Endothelial cell of umbilical vein (primary cell): Measurements from ENCODE around the gene FILIP1. TPM values are rescaled to one million over a fixed set of nuclear protein-coding genes. Genes with fewer than 3 reads are reported as not detected.
A peak's percentile ranks its signal among the peaks of the same experiment; 100 is the strongest.

ENCODE experiments used
- BruUV-seq: library from RNA; stranded (reverse); fragments of 400-500 nt; replicated peaks from 2 replicates; lab custom pipeline; 2021; lab: Mats Ljungman, UMichigan
- CTCF ChIA-PET: fragments of 300-600, 350-600 bp; sonication (Branson Sonifier 250); formaldehyde crosslinking; loops from one replicate; lab custom pipeline; 2021; ENCODE audit warnings: antibody characterized with exemption, inconsistent platforms; lab: Charles Lee
- POLR2A ChIA-PET: fragments of 300-600, 350-600 bp; sonication (Branson Sonifier 250); formaldehyde crosslinking; loops from one replicate; lab custom pipeline; 2021; ENCODE audit warnings: antibody characterized with exemption, inconsistent platforms; lab: Charles Lee
- DNase-seq: peaks from one replicate; pipeline ENCODE4 v3.0.0-alpha.2; 2011; ENCODE audit warnings: low read depth, low spot score
- FAIRE-seq: peaks from 2 replicates; lab custom pipeline; 2011; peaks lifted over from hg19 to GRCh38; lab: Jason Lieb, UNC
- H2AFZ ChIP-seq: 2 replicates; pipeline ENCODE4 v1.6.0; 2012; ENCODE audit warnings: low read depth, low read length, control low read depth, inconsistent platforms
- H3K27ac ChIP-seq: 2 replicates; pipeline ENCODE4 v1.5.1; 2011; ENCODE audit warnings: low read depth, mild to moderate bottlenecking, control low read depth, low read length, moderate library complexity; ENCODE audit not compliant: insufficient read depth
- H3K27me3 ChIP-seq, 2 experiments: 2 replicates each; pipeline versions ENCODE4 v1.6.0 to v1.6.1; 2011; ENCODE audit warnings: low read length in 2 of 2, mixed read lengths in 1 of 2; ENCODE audit not compliant: control insufficient read depth in 2 of 2, insufficient read depth in 2 of 2
- H3K36me3 ChIP-seq, 2 experiments: 2 replicates in 1 of 2; 3 replicates in 1 of 2; pipeline ENCODE4 v1.5.1; 2011; ENCODE audit warnings: low read length in 2 of 2, mild to moderate bottlenecking in 1 of 2, moderate library complexity in 1 of 2; ENCODE audit not compliant: control insufficient read depth in 2 of 2, insufficient read depth in 2 of 2; ENCODE audit errors: extremely low read depth in 1 of 2
- H3K4me1 ChIP-seq: 3 replicates; pipeline ENCODE4 v1.5.1; 2011; ENCODE audit warnings: mild to moderate bottlenecking, low read length; ENCODE audit not compliant: control insufficient read depth, insufficient read depth; ENCODE audit errors: extremely low read depth
- H3K4me2 ChIP-seq: 2 replicates; pipeline ENCODE4 v1.6.1; 2011; ENCODE audit warnings: low read length, control low read depth, mixed read lengths; ENCODE audit not compliant: insufficient read depth
- H3K4me3 ChIP-seq, 3 experiments: fragments of 200-600 bp in 1 of 3; sonication (generic), shearing (Covaris generic) in 1 of 3; replicated peaks in 1 of 3; 2 replicates each; pipeline ENCODE4 v1.5.1; 2011 to 2016; ENCODE audit warnings: control low read depth in 3 of 3, low read length in 3 of 3, mild to moderate bottlenecking in 2 of 3, inconsistent platforms in 1 of 3, low read depth in 1 of 3, moderate library complexity in 1 of 3; ENCODE audit not compliant: insufficient read depth in 1 of 3
- H3K79me2 ChIP-seq: 2 replicates; pipeline ENCODE4 v1.6.0; 2012; ENCODE audit warnings: low read length, inconsistent platforms; ENCODE audit not compliant: control insufficient read depth, insufficient read depth
- H3K9ac ChIP-seq: replicated peaks from 2 replicates; pipeline ENCODE3; 2011; ENCODE audit warnings: low read length, control low read depth; ENCODE audit not compliant: insufficient read depth; ENCODE audit errors: extremely low read depth
- H3K9me1 ChIP-seq: replicated peaks from 3 replicates; pipeline ENCODE4 v1.6.0; 2011; ENCODE audit warnings: mild to moderate bottlenecking, low read length; ENCODE audit not compliant: control insufficient read depth, insufficient read depth; ENCODE audit errors: extremely low read depth
- H3K9me3 ChIP-seq: replicated peaks from 2 replicates; pipeline ENCODE4 v1.5.1; 2012; ENCODE audit warnings: low read length, inconsistent platforms; ENCODE audit not compliant: control insufficient read depth, insufficient read depth
- H4K20me1 ChIP-seq: replicated peaks from 2 replicates; pipeline ENCODE3; 2011; ENCODE audit warnings: mild to moderate bottlenecking, low read length; ENCODE audit not compliant: control insufficient read depth, insufficient read depth; ENCODE audit errors: extremely low read depth
- EZH2 ChIP-seq: IDR thresholded peaks from 2 replicates; pipeline ENCODE4 v1.6.1; 2012; ENCODE audit warnings: borderline replicate concordance, low read depth, mild to moderate bottlenecking, moderate library complexity, low read length, inconsistent platforms; ENCODE audit not compliant: severe bottlenecking
- FOS ChIP-seq: IDR thresholded peaks from 2 replicates; pipeline ENCODE4 v1.6.1; 2011; ENCODE audit warnings: mild to moderate bottlenecking, low read length, moderate library complexity, borderline replicate concordance; ENCODE audit not compliant: insufficient read depth
- GATA2 ChIP-seq: IDR thresholded peaks from 2 replicates; pipeline ENCODE4 v1.7.0; 2011; ENCODE audit warnings: low read depth, mild to moderate bottlenecking, moderate library complexity, mixed read lengths, low read length; ENCODE audit not compliant: insufficient read length, insufficient read depth
- JUN ChIP-seq: IDR thresholded peaks from 2 replicates; pipeline ENCODE4 v1.6.1; 2011; ENCODE audit warnings: borderline replicate concordance, low read depth; ENCODE audit not compliant: insufficient read length, insufficient read depth
- MYC ChIP-seq: IDR thresholded peaks from one replicate; pipeline ENCODE4 v1.6.1; 2011; ENCODE audit warnings: mild to moderate bottlenecking, low read depth, low read length
- POLR2A ChIP-seq: IDR thresholded peaks from 2 replicates; pipeline ENCODE4 v1.6.1; 2012; ENCODE audit warnings: low read depth, mild to moderate bottlenecking, control low read depth, low read length
- POLR2AphosphoS5 ChIP-seq: IDR thresholded peaks from 2 replicates; pipeline ENCODE4 v1.6.1; 2012; ENCODE audit warnings: low read depth, mild to moderate bottlenecking, control low read depth, low read length, moderate library complexity; ENCODE audit not compliant: insufficient read depth
- dilution Hi-C: fragments of 300-500 bp; cut with MboI; formaldehyde crosslinking; loops from one replicate; pipeline ENCODE4 v1.15.0; 2019; ENCODE audit warnings: low sequenced_read_pairs; ENCODE audit not compliant: extremely low pct_ligation_motif_present
- intact Hi-C: fragments of 100-400 bp; cut with micrococcal nuclease; formaldehyde crosslinking; loops from one replicate; pipeline ENCODE4 v1.10.0; 2022
- polyA plus RNA-seq, 4 experiments: library from polyadenylated mRNA; depleted of rRNA in 3 of 4; stranded (reverse) in 3 of 4; unstranded in 1 of 4; fragments of >200 nt; gene quantifications; 2 replicates each; pipeline versions ENCODE4 v1.2.1 to v1.2.3, GENCODE V29; 2011 to 2012; ENCODE audit warnings: missing spikeins in 1 of 4
- total RNA-seq: library from RNA; stranded (reverse); gene quantifications from 2 replicates; pipeline ENCODE4 v1.2.3, GENCODE V29; 2021
- TF ChIP-seq, protein P1 (sequence below), 2 donors: IDR thresholded peaks; 1 replicate in 1 of 2; 2 replicates in 1 of 2; pipeline ENCODE4 v1.5.1; 2011; ENCODE audit warnings: low read length in 2 of 2, mild to moderate bottlenecking in 2 of 2, moderate library complexity in 2 of 2, control low read depth in 1 of 2, inconsistent platforms in 1 of 2, low read depth in 1 of 2; ENCODE audit not compliant: insufficient read depth in 1 of 2; ENCODE audit errors: extremely low read depth in 1 of 2
- TF ChIP-seq, protein P2 (sequence below): IDR thresholded peaks from 2 replicates; pipeline ENCODE4 v1.6.1; 2011; ENCODE audit not compliant: insufficient read depth, insufficient read length

Gene FILIP1
- total and polyA plus RNA-seq, 2 donors (not counting 3 experiments of a cell fraction or from before 2014, with no cell fraction given) = 2.8 to 13.7 TPM

DNA sequence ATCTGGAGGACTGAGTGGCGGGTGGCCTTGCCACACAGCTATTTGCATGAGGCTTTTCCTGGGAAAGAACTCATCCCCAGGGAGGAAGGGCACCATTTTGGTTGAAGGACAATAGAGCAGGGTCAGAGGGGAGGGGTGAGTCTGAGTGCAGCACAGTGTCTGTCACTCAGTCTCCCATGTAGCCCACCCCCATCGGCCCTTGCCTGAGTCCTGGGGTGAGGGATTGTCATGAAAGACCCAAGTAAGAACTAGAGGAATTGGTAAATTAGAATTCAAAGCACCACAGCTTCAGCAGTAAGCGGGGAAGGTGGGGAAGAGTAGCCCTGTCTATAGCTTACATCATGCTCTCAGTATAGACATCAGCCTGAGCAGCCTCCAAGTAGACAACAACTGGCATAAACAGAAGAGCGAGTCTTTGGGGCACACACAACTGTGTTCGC, 118.6 kb downstream of the FILIP1 start:
- no peaks in the 10 kb centered on the region for H3K79me2 ChIP-seq
- no TSS peak for BruUV-seq
- ChIA-PET POLR2A (no interaction called here), CTCF (interaction anchor here (1.1 to 1.3 kb wide), 2 partner anchors 14 to 40 kb away, joined by 3 to 4 read pairs; no protein-coding TSS in a partner anchor)
- H4K20me1 ChIP-seq = no peaks in the 10 kb centered on the region
- dilution Hi-C loops (no loop called here), intact Hi-C loops (no loop called here)
- H3K4me3 ChIP-seq = no peak overlapping the region
- DNase-seq (peak; percentile 67), FAIRE-seq (no peak)
- H3K4me1 ChIP-seq = peaks cover 11% of the 10 kb centered on the region
- H3K27ac ChIP-seq = no peak overlapping the region
- no peak overlapping the region for H2AFZ ChIP-seq
- H3K9me3 ChIP-seq = no peaks in the 10 kb centered on the region
- TF ChIP-seq JUN (no peak), POLR2A (no peak), MYC (no peak)
- H3K9ac ChIP-seq = no peak overlapping the region
- no peaks in the 10 kb centered on the region for H3K36me3 ChIP-seq
- no peaks in the 10 kb centered on the region for H3K9me1 ChIP-seq
- H3K27me3 ChIP-seq = no peaks in the 10 kb centered on the region
- no peak overlapping the region for H3K4me2 ChIP-seq

- H2AFZ ChIP-seq = no peak overlapping the region
- no peak overlapping the region for H3K9ac ChIP-seq
- H4K20me1 ChIP-seq = no peaks in the 10 kb centered on the region
- H3K4me2 ChIP-seq = no peak overlapping the region
- CTCF ChIA-PET = no interaction called here
- intact Hi-C loops (no loop called here), dilution Hi-C loops (no loop called here)
- BruUV-seq = no TSS peak
- POLR2A ChIA-PET = no interaction called here
- no peak for FAIRE-seq
- peaks cover 11% of the 10 kb centered on the region for H3K4me1 ChIP-seq
- no peak overlapping the region for H3K27ac ChIP-seq
- no peaks in the 10 kb centered on the region for H3K9me1 ChIP-seq
- H3K79me2 ChIP-seq = no peaks in the 10 kb centered on the region
- no peak for TF ChIP-seq POLR2AphosphoS5
- TF ChIP-seq JUN = no peak
- no peak for TF ChIP-seq GATA2
- TF ChIP-seq, protein P1, sequence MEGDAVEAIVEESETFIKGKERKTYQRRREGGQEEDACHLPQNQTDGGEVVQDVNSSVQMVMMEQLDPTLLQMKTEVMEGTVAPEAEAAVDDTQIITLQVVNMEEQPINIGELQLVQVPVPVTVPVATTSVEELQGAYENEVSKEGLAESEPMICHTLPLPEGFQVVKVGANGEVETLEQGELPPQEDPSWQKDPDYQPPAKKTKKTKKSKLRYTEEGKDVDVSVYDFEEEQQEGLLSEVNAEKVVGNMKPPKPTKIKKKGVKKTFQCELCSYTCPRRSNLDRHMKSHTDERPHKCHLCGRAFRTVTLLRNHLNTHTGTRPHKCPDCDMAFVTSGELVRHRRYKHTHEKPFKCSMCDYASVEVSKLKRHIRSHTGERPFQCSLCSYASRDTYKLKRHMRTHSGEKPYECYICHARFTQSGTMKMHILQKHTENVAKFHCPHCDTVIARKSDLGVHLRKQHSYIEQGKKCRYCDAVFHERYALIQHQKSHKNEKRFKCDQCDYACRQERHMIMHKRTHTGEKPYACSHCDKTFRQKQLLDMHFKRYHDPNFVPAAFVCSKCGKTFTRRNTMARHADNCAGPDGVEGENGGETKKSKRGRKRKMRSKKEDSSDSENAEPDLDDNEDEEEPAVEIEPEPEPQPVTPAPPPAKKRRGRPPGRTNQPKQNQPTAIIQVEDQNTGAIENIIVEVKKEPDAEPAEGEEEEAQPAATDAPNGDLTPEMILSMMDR (IDR thresholded peaks at IDR 0.05; ENCODE audit: extremely low read depth in 1 of 2, insufficient read depth in 1 of 2, low read depth in 1 of 2, low read length in 2 of 2) = no peak
- no peak for TF ChIP-seq MYC
- no peak for TF ChIP-seq POLR2A
- TF ChIP-seq, protein P2, sequence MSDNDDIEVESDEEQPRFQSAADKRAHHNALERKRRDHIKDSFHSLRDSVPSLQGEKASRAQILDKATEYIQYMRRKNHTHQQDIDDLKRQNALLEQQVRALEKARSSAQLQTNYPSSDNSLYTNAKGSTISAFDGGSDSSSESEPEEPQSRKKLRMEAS = no peak
- TF ChIP-seq FOS = no peak
- TF ChIP-seq EZH2 = no peak
- H3K27me3 ChIP-seq = no peaks in the 10 kb centered on the region
- H3K36me3 ChIP-seq = no peaks in the 10 kb centered on the region
- H3K4me3 ChIP-seq = no peak overlapping the region
- H3K9me3 ChIP-seq = no peaks in the 10 kb centered on the region
- no peak for DNase-seq
These were observed 120.7 kb downstream of the FILIP1 start for GRCh38 chr6:75372884-75373283.
